8988T (cell line): Measurements from ENCODE around the gene TLK2.
"Not testable (repeated sequence)": the region's sequence is repeated elsewhere in the genome, so short reads cannot be mapped to it uniquely, and the experiment has no call there.

Source experiments
- DNase-seq: peaks from one replicate; pipeline ENCODE4 v3.0.0; 2011

Gene TLK2

DNA sequence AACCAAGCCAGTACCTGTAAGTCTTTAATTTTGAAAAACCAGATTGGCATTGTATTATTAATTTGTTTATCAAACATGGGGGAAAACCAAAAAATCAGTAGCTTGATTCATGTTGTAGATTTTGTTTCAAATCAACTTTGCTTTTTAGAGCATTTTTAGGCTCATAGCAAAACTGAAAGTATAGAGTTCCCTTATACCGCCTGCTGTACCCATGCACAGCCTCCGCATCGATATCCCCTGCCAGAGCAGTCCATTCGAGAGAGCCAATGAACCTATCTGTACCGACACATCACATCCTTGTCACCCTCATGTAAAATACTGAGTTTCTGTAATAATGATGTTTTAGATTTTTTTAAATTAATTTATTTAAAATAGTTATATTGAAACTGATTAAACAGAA lies 132.7 kb downstream of the TLK2 start:
- DNase-seq: no peak

DNA sequence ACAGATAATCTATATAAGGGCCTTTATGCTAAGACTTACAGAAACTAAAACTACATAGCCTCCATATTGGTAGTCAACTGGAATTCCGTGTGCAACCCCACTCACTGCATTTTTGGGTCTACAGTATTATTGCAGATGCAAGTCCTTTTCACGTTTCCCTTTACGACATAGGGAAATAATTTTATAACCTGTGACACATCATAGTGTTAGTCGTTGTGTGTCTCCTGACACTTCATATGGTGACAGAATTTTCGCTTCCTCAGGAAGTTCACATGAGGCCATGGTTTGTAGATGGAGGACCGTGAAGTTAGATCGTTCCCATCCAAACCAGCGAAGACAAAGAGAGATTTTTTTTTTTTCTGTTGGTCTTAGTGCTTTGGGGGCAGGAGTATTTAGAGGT lies 133.1 kb downstream of the TLK2 start:
- DNase-seq: no peak

DNA sequence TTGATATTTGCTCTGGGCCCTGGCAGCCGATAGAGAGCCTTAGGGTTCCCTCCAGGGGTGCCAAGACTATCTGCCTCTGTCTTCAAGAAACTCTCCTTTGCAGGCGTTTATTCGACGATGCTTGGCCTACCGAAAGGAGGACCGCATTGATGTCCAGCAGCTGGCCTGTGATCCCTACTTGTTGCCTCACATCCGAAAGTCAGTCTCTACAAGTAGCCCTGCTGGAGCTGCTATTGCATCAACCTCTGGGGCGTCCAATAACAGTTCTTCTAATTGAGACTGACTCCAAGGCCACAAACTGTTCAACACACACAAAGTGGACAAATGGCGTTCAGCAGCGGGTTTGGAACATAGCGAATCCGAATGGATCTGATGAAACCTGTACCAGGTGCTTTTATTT lies 133.7 kb downstream of the TLK2 start:
- DNase-seq: not testable (repeated sequence)

GRCh38 chr17:62613095-62613494 lies 134.5 kb downstream of the TLK2 start:
- DNase-seq: not testable (repeated sequence)

DNA sequence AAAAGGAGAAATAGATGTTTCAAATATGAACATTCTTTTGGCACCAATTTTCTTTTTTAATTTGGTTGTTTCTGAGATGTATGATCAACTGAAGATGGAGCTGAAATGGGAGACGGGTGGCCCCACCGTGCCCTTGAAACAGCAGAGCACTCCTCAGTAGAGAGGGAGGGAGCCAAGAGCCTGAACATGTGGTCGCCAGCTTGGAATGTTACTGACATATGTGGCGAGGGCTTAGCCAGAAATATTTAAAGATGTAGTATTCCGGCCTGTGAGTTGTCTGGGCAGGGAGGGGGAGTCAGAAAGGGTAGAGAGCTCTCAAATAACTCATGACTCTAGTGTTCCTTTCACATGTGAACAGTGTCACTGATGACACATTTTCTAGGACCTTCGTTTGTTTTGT lies 135.5 kb downstream of the TLK2 start:
- no peak for DNase-seq

DNA sequence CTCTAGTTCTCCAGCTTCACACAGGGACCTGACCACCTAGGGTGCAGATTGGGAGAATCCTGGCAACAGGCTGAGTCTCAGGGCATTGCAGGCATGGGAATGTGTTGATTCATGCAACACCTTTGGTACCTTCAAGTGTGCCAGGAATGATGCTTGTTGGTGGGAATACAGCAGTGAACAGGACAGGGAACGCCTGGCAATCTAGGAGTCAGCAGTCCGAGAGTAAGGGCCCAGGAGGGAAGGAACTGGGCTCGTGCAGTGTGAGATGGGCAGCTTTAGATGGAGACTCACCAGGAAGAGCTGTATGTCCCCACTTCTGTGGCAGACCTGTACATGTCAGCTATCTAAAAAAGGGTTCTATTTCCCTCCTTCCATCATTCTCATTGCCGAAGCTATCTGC lies 136.9 kb downstream of the TLK2 start:
- DNase-seq: no peak

DNA sequence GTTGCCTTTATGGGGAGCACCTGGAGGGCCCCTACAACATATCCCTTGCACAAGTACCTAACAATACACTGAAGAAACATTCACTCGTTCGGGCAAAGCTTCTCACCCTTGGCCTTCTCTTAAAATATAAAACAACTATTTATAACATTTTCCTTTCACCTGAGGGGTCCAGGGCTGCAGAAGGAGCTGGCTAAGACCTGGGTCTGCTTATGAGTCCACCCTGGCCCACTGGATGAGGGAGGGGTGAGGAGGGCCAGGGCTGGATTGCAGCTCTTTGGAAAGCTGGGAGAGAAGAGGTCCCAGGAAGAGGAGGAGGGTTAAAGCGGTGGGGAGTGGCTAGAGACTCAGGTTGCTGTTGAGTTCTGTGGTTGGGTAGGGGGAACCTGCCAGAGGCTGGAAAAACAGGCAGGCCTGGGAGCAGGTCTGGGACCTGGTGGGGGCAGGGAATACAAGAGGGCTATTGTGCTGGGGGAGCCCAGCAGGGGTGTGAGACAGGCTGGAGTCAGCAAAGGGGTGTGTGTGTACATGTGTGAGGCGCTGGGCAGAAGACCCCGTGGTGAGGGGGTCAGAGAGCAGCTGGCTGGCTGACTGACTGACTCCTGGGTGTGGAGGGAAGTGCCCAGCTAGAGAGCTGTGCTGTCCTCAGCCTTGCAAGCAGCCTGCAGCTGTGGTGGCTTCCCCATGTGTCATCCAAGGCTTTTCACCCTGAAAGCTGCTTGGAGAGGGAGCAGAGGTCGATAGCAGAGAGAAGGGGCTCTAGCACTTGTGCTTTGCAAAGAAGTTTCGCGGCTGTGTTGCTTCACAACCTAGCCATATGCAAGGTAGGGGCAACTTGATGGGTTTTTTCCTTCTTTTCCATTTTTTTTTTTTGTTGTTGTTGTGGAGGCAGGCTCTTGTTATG lies 138.6 kb downstream of the TLK2 start:
- no peak for DNase-seq

GRCh38 chr17:62617894-62618472 lies 139.4 kb downstream of the TLK2 start:
- DNase-seq: no peak

DNA sequence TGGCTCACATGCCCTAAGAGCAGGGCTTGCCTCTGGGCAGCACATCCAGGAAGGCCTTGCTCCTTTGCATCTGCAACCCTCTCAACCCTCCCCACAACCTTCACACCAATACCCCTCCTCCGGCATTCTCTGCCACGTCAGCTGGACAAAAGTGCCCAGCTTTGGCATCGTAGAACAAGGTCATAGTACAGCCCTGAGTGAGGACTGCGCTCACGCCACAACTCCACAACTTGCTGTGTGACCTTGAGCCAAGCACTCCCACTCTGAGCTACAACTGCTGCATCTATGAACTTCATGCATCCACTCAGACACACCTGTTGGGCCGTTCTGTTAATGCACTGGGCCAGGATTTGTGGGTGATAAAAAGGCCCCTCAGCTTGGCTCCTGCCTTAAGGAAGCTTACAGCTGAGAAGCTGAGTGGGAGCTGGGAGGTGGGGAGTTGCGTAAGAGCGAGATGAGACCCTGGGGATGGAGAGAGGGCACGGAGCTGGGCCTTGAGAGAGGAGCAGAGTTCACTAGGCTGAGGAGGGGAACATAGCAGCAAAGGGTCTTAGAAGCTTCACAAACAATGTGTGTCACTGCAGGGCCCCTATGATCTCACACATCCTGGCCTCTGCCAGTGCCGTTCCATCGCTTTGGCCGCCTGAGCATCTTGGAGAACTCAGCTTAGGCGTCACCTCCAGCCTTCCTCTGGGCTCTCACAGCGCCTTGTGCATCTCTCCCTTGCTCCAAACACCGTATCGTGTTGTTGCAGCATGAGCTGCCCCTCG lies 140.2 kb downstream of the TLK2 start:
- no peak for DNase-seq

DNA sequence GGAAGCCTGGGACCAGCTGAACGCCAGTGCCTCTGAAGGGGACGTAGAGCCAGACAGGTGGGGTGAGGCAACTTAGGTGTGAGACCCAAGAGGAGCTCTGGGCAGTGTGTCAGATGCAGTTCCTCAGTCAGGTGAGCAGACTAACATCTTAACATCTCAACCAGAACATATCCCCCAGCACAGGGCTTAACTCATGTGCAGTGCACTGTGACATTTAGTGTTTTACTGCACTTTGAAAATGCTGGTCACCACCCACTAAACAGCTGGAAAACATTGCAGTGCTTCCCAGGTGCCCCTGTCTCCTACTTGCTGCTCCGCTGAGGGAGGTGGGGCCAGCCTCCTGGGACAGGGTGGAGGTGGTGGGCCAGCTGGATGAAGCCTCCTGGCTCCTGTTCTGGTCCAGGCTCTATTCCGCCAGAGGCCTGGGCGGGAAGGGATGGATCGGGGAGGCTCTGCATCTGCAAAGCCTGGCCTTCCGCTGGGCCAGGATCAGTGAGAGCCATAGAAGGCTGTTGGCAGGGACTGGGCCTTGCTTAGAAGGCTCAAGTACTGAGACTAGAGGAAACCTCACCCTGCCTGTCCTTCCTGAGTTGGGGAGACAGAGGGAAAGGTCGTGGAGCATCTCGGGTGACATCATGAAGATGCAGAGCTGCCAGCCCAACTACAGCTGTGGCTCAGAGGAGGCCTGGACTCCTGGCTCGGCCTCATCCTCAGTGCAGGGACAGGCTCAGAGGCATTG lies 141.0 kb downstream of the TLK2 start:
- DNase-seq: no peak

GRCh38 chr17:62621223-62621622 lies 142.6 kb downstream of the TLK2 start:
- no peak for DNase-seq

- DNase-seq: no peak
These were observed 146.7 kb downstream of the TLK2 start for GRCh38 chr17:62625184-62625869.

- DNase-seq: no peak
These were observed 147.2 kb downstream of the TLK2 start for GRCh38 chr17:62625870-62626200.

DNA sequence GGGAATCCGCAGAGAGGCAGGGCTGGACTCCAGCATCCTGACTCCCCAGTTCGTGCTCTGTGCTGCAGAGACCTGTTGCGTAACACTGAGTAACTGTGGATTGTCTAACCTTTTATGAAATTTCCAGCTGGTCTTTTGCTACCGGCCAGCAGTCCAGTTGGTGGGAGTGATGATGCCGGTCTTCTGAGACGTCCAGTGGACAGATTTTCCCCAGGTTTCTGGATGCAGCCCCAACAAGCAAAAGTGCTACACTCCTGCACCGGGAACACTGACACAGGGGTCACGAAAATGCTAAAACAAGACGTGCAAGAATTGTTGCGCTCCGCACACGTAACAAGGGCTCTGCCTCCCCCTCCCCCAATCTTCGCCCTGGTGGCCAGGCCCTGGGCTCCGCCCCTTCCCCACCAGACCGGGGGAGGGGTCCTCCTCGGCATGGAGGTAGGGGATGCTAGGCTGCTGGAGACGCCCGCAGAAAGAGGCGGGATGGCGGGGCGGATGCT lies 148.1 kb downstream of the TLK2 start:
- DNase-seq: no peak

DNA sequence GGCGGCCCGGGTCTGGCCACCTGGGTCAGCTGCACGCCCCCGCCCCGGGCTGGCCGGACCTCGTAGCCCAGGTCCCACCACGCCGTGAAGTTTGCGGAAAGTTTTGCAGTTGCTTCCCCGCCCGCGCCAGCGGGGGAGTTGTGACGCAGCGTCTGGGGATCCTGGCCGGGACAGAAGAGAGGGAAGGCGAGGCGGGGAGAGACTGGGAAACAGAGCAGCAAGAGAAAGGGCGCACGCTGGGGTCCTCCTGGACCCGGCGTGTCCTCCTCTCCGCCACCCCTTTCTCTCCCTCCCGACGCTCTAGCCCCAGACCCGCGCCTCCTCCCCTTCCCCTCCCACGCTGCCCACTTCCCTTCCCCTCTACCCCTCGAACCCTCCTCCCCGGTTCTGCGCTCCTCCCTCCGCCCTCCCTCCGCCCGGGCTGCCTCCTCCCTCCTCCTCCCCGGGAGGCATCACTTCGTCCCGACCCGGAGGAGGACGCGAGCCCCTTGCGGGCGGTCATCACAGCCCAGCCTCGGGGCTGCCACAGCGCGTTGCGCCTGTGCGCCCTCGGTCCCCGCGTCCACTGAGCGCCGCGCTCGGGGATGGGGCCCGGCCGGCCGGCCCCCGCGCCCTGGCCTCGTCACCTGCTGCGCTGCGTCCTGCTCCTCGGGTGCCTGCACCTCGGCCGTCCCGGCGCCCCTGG lies 148.7 kb downstream of the TLK2 start, which contains the start of gene MRC2:
Gene MRC2 (plus strand): TSS at position 452 of the 685 bp plus-strand sequence. CDS start 133 bp downstream, at position 585.
- peak; percentile 80 for DNase-seq

DNA sequence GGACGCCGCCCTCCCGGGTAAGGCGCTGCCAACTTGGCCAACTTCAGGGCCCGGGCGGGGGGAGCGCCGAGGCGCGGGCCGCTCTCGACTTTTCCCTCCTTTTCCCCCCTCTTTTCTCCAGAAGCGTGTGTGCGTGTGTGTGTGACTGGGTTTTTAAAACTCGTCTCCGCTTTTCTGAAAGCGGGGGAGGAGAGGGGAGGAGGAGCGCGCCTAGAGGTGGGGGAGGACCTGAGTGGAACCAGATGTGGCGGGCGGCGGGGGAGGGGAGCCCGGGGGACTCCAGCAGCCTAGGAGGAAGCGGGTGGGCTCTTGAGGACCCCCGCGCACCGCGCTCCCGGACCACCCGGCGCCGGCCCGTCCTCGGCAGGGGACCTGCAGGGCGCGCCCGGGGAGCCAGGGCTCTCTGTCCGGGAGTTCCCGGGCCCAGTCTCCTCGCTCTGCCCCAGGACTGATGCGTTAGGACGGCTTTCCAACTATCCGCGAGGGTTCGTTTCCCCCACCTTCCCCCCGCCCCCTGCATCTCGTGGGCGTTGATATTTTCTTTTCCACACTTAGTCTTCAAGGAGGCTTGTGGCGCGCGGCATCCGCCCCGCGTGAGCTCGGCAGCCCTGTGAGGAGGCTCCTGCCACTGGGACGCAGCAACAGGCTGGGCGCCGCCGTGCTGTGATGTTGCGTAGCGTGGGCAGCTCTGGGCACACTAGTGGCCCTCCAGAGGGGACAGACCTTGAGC lies 149.4 kb downstream of the TLK2 start:
- no peak for DNase-seq

- DNase-seq: no peak
These were observed 150.4 kb downstream of the TLK2 start for GRCh38 chr17:62628831-62629555.

GRCh38 chr17:62629556-62630364 lies 151.1 kb downstream of the TLK2 start:
- no peak for DNase-seq

DNA sequence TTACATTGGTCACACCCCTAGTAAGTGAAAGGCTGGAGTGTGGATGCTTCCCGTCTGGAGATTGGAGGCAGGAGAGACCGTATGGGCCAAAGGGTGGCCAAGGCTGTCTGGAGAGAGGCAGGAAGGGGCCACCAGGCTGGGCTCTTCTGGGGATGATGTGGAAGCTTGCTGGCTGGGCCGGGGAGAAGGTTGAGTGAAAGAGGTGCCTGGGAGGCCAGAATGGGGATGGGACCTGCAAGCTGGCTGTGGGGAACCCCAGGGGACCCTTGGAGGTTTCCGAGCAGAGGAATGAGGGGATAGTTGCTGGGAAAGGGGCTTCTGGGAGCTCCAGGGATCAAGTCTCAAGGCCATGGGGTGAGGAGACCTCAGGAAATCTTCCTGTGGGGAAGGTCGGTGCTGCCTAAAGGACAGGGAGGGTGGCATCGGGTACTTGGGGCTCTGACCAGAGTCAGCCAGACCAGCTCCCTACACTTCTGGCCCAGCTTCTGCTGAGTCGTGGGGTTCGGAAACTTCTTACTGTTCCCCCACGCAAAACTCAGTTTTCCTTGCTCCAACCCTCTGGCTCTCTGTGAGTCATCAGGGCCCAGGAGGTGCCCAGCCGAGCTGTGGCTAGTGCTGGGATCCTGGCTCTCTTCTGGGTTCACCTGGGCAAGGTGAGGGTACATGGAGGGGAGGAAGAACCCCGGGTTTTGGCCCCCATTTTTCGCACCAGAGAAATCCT lies 151.9 kb downstream of the TLK2 start:
- no peak for DNase-seq
